ENCODE measurements around the gene CEBPB.
"Not testable (repeated sequence)": the region's sequence is repeated elsewhere in the genome, so short reads cannot be mapped to it uniquely, and the experiment has no call there.

Gene CEBPB
- 23.7 to 76.8 (median 35.1) reads per million in 4 donors for total RNA-seq

- DNase-seq, result peak; percentile 65 to 86 (median 77)
Observed at GRCh38 chr20:50190251-50191064, at the start of gene CEBPB. Gene CEBPB (plus strand): TSS chr20:50190830. CDS start chr20:50191034, 204 bp downstream.

GRCh38 chr20:50141018-50141675 lies 49.5 kb upstream of the CEBPB start:
- DNase-seq, result no peak

- no peak for DNase-seq
Observed at GRCh38 chr20:50141811-50142561, 48.6 kb upstream of the CEBPB start.

- DNase-seq, result no peak
Observed at GRCh38 chr20:50142812-50143211, 47.8 kb upstream of the CEBPB start.

- DNase-seq, result no peak
Observed at GRCh38 chr20:50144362-50144761, 46.3 kb upstream of the CEBPB start.

GRCh38 chr20:50145566-50145965 lies 45.1 kb upstream of the CEBPB start:
- DNase-seq, result no peak

- no peak for DNase-seq
Observed at GRCh38 chr20:50146214-50146613, 44.4 kb upstream of the CEBPB start.

GRCh38 chr20:50146732-50147662 lies 43.6 kb upstream of the CEBPB start:
- DNase-seq, result peak; percentile 45 to 88 (median 66)

- DNase-seq, result no peak
Observed at GRCh38 chr20:50149481-50150254, 41.0 kb upstream of the CEBPB start.

GRCh38 chr20:50151034-50151743 lies 39.4 kb upstream of the CEBPB start:
- DNase-seq, result no peak

GRCh38 chr20:50152394-50153152 lies 38.1 kb upstream of the CEBPB start:
- DNase-seq, result no peak

GRCh38 chr20:50153153-50153499 lies 37.5 kb upstream of the CEBPB start:
- DNase-seq, result peak in 3 of 5 donors; percentile 4 to 23 (median 17)

- peak; percentile 69 to 87 (median 74) for DNase-seq
Observed at GRCh38 chr20:50153500-50154377, 36.9 kb upstream of the CEBPB start, which contains the start of gene PEDS1. Gene PEDS1 (minus strand): TSS chr20:50153723. CDS start chr20:50153637, 86 bp downstream.

GRCh38 chr20:50161494-50161893 lies 29.1 kb upstream of the CEBPB start:
- not testable (repeated sequence) for DNase-seq

GRCh38 chr20:50163570-50164317 lies 26.9 kb upstream of the CEBPB start:
- no peak for DNase-seq

- DNase-seq, result peak in 4 of 5 donors; percentile 39 to 84 (median 54)
Observed at GRCh38 chr20:50165684-50166554, 24.7 kb upstream of the CEBPB start.

GRCh38 chr20:50169329-50169823 lies 21.3 kb upstream of the CEBPB start:
- peak; percentile 42 to 80 (median 71) for DNase-seq
